GM10266 (cell line): ENCODE results near the gene NCKAP5L.

ENCODE experiments used
- DNase-seq: peaks from one replicate; pipeline ENCODE4 v3.0.0; 2012; ENCODE audit errors: extremely low spot score
- CTCF ChIP-seq: IDR thresholded peaks from 2 replicates; pipeline ENCODE4 v1.5.1; 2012; ENCODE audit warnings: mild to moderate bottlenecking, low read depth; ENCODE audit not compliant: control insufficient read depth, insufficient read depth; ENCODE audit errors: missing control alignments

The NCKAP5L gene

GRCh38 chr12:49821373-49822287 lies 6.6 kb downstream of the NCKAP5L start:
- no peak for TF ChIP-seq CTCF

GRCh38 chr12:49819786-49820185 lies 8.4 kb downstream of the NCKAP5L start:
- DNase-seq: no peak
- no peak for TF ChIP-seq CTCF

More at GRCh38 chr12:49821373-49822287, 6.6 kb downstream of the NCKAP5L start:
- DNase-seq: no peak

- DNase-seq: no peak
- no peak for TF ChIP-seq CTCF
These were observed 9.8 kb downstream of the NCKAP5L start for GRCh38 chr12:49818241-49818895.

- no peak for TF ChIP-seq CTCF
- no peak for DNase-seq
These were observed 15.1 kb downstream of the NCKAP5L start for GRCh38 chr12:49813131-49813530.

GRCh38 chr12:49811961-49812401 lies 16.2 kb downstream of the NCKAP5L start:
- no peak for DNase-seq

GRCh38 chr12:49811136-49811535 lies 17.1 kb downstream of the NCKAP5L start:
- TF ChIP-seq CTCF: no peak
- no peak for DNase-seq

More at GRCh38 chr12:49811961-49812401, 16.2 kb downstream of the NCKAP5L start:
- TF ChIP-seq CTCF: no peak

GRCh38 chr12:49809906-49810389 lies 18.3 kb downstream of the NCKAP5L start:
- DNase-seq: no peak
- no peak for TF ChIP-seq CTCF
